HG02610 (cell line): ENCODE data around the gene GFRA4.

Experiments
- ATAC-seq: cut with Tn5 transposase; IDR thresholded peaks from one replicate; pipeline ENCODE4 v1.9.1; 2021; ENCODE audit warnings: mild to moderate bottlenecking, moderate library complexity; ENCODE audit not compliant: unreplicated experiment

GFRA4 gene

DNA sequence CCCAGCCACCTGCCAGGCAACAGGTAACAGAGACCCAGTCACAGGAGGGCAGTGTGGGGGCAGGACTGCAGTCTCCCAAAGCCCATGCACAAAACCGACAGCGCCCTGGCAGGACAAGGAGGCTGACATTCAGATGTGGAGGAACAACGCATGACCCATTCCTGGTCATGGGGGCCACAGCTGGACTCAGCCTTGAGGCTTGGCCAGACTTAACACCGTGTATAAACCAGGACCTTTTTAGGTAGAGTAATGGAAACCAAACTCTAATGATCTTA lies 8.1 kb downstream of the GFRA4 start:
- ATAC-seq = no peak

DNA sequence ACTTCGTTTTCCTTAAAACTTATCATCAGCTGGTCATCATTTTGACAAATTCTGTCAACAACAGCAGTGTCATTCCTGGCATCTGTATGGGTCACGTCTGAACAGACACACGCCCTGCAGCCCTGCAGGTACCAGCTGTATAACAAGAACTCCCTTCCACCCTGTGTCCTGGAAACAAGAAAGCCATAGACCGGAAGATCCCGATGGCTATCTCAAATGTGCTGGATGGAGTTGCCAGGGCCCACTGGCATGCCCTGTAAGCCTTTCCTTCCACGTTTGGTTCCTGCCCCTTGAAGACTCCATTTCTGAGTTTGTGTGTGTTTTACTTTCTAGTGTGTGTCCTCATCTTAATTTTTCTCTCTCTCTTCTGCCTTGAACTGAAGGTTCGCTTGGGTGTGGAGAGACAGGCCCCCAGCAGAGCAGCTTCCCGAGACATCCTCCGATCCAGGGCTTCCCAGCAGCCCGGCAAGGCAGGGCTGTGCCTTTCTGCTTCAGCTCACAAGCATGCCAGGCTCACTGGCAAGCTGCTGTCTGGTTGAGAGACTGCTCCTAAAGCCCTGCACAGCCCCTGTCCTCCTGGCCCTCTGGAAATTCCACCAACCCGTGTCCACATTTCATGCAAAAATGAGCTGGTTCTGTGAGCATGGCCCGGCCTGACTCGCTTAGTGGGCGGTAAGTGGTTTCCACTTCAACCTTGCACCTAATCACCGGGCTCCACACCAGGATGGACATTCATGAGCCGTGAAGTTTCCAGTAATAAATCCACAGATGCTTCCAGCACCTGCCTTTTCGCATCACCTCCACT lies 8.7 kb downstream of the GFRA4 start:
- no peak for ATAC-seq

DNA sequence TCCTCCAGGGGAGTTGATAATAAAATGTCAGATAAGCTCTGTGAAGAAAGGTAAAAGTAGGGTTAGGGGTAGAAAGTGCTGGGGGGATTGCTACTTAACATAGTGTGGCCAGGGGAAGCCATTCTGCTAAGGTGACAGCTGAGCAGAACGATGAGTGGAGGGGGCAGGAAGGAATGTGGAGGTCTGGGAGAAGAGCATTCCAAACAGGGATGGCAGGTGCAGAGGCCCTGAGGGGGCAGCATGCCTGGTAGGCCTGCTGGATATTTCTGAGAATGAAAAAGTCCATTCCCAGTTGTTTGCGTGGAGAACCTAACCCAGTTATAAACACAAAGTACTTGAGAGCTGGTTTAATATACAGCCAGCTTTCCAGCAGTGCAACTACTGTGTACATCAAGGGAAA lies 9.3 kb downstream of the GFRA4 start:
- no peak for ATAC-seq

DNA sequence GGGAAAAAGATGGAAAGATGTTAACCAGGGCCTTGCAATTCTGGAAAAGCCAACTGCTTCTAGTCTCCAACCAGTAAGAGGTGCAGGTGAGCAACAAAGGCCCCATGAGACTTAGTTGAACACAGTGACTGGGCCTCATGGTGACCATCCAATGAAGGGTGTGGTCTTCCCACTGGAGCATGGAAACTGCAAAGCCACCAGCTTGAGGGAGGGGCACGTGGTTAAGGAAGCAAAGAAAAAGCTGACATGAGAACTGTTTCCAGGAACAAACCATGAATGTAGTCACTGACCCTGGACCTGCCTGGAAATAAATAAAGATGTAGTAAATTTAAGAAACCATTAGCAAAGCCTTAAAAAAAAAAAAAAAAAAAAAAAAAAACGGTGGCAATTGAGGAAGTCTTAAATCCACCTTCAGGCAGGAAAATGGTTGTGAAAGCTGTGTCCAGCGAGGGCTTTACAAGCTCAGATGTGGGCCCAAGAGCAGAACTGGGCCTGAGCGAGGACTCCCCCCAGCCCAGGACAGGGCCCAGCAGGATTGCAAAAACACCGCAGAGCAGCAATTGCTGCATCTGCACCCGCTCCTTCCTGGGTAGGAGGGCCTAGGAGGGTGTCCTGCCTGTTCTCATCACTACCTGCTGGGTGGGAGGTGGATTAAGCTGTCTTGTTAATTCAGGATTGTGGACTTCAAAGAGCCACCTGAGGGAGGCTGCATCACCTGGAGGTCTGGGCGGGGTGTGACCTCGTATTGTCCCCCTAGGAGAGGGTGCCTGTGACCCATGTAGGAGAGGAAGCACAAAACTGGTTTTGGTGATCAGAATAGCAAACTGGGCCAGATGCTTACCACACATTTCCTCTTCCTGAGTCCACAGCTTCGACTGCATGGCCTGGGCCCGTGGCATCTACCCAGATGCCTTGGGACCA lies 10.3 kb downstream of the GFRA4 start:
- no peak for ATAC-seq

DNA sequence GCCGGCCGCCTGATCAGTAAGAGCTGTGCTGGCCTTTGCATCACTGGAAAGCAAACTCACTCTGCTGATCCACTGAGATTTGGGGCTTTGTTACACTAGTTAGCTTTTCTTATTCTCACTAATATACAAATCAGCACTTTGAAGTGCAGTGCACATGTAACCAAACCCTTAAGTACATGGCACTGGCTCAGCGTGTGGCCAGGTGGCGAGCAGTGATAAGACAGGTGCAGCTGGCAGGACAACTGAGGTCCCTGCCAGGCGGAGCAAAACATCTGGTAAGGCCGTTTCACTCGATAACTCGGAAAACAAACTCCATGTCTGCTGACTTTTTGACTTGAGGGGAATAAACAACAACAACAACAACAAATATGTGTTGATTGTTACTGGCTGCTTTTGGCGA lies 11.0 kb downstream of the GFRA4 start:
- ATAC-seq = no peak

DNA sequence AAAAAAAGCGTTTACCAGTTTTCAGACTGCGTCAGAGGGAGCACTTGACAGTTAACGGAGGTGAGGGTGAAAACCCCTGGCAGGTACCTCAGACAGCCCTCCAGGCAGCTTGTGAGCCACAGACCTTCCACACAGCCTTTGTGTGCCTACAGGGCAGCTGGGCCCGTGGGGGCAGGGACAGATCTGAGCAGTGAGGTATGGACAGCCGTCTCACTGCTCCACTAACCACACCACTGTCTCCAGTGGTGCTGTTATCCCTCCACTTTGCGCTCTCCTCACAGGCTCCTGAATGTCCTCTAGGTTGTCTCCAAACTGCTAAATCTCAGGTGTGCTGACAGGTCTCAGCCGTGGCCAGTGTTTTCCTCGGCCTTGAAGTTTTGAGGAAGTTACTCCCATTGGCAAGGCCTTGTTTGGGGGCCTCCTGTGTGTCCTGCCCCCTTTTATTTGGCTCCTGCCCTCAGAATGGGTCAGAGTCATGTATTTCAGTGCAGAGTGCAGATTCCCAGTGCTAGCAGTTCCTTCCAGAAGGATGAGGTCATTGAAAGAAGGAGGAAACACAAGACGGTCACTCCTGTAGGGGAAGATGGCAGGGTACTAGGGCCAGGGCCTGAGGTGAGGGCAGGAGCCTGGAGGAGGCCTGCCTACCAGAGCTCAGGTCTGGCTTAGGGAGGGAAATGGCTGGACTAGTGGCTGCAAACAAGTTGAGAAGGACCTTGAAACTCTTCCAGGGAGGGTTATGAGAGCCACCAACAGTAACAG lies 11.8 kb downstream of the GFRA4 start:
- ATAC-seq = no peak

DNA sequence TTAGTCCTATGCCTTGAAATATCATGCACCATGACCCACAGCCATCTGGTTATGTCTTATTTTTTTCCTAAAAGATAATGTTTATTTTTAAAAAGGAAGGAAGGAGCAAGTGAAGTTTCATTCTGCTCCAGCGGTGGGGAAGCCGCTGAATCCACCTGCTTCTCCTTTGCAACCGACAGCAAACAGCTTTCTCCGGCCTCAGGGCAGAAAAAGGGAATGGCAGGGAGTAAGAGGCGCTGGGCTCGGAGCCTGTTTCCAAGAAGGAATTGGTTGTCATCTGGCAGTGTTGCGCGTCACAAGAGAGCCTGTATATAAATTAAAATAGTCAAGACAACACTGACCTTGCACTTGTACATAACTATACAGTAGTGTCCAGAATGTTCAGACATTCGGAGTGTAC lies 14.2 kb downstream of the GFRA4 start:
- ATAC-seq = no peak

DNA sequence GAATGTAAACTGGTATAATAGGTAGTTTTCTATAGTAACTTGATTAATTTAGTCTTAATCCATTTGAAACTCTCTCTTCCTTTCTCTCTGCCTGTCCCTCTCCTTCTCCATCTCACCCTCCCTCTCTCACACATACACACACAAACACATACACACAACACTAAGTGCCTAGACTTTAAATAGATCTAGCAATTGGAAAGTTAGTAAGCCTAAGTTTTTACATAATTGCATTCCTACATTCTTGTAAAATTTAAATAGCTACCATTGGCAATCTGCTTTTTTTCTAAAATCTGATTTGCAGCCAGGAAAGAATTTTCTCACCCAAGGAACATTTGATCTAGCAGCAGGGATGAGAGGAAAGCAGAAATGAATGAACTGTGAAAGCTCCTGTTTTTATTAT lies 15.7 kb downstream of the GFRA4 start:
- ATAC-seq = no peak

DNA sequence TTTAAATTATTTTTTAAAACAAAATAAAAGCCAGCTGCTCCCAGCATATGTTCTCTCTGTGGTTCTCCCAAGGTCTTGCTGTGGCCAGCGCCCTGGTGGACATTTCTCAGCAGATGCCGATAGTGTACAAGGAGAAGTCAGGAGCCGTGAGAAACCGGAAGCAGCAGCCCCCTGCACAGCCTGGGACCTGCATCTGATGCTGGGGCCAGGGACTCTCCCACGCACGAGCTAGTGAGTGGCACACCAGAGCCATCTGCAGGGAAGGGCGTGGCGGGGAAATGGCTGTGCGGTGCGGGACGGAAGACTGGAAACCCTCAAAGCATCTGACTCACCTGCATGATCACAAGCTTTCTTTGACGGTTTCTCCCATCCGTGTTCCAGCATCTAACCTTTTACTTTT lies 16.5 kb downstream of the GFRA4 start:
- ATAC-seq = no peak

DNA sequence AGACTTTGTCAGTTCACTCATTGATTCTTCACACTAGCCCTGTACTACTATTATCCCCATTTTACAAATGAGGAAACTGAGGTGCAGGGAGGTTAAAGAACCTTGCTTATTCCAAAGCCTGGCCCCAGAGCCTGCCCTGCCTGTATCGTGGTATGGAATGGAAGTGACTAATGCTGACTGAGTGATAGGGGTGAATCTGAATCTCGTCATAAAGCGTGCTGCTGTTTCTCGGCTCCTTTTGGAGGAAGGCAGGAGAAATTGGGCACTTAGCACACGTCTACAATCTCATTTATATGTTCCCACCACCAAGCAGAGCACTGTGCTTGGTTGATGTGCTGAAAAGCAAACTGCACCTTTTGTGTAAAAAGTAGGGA lies 17.1 kb downstream of the GFRA4 start:
- no peak for ATAC-seq

DNA sequence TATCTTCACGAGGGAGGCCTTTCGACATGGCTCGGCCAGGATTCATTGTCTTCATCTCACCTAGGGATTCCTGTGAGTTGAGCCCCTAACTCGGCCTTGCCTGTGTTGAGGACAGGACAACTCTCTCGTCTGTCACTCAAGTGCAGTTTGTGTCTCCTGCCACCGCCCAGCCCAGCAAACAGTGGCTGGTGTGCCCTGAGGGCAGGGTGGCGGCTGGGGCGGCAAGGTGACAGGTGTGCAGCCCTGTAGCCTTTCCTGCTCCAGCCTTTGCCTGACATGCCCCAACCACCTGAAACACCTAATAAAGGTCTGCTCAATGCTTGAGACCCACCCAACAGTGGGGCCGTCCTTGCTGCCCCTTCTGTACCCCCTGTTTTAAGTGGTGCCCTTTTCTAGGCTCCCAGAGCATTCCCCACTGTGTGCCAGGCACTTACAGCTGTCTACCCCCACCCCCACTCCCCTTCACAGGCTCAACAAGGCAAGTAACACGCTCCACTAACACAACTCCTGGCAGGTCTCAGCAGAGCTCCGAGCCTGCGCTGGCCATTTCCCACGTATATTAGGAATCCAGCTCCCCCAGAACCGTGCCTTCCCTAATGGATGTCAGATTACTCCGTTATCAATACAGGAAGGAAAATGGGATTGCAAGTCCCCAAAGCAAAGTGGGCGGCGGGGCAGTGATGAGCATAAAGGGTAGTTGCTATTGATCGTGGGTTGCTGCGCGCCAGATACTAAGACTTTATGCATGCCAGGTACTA lies 17.7 kb downstream of the GFRA4 start:
- ATAC-seq = no peak

DNA sequence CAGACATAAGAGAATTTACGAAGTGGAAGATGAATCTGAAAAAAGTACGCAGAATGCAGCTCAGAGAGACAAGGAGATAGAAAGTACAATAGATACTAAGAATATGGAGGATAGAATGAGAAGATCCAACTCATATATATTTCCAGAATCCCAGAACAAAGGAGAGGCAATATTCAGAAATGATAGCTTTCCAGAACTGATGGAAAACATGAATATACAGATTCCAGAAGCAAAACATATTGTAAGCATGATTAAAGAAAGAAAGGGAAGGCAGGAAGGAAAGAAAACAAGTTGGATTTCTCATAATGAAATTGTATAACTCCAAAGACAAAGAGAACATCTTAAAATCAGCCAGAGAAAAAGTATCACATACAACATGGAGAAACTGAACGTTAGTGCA lies 22.9 kb downstream of the GFRA4 start:
- ATAC-seq = no peak

DNA sequence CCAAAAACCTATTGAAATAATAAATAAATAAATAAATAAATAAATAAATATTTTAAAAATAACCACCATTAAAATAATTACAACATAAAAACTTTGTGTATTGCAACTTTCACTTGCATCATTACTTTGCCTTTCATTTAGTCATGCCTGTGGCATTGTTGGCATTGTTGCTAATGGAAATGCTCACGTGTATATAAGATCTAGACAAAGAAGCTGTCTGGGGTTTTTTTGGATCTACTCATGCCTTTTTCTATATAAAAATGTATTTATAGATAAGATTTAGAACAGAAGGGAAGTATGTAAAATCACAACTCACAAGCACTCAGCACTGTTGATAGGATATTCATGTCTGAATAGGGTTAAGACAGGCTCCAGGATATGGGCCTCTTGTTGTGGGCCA lies 27.9 kb downstream of the GFRA4 start:
- ATAC-seq = no peak

DNA sequence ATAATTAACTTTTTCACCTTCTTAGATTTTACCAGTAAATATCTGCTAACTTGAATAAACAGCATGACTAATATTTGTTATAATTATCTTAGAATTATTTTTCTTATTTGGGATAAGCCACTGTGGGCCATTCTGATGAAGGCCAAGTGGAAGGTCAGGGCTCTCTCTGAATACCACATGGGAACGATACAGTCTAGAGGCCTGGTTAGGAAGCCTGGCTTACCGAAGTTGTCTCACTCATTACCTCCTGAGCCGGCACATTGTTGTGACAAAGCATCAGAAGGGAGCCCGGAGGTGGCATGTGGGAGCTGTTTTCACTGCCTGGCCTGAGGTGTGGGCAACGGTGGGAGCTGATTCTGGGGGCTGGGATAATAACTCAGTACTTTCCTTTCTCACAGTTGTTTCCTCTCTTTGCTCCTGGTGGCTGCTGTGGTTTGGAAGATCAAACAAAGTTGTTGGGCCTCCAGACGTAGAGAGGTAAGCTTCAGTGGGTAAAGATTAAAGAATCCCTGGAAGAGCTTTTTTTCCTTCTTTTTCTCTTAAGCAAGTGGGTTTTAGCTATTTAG lies 29.2 kb downstream of the GFRA4 start:
- ATAC-seq = no peak

DNA sequence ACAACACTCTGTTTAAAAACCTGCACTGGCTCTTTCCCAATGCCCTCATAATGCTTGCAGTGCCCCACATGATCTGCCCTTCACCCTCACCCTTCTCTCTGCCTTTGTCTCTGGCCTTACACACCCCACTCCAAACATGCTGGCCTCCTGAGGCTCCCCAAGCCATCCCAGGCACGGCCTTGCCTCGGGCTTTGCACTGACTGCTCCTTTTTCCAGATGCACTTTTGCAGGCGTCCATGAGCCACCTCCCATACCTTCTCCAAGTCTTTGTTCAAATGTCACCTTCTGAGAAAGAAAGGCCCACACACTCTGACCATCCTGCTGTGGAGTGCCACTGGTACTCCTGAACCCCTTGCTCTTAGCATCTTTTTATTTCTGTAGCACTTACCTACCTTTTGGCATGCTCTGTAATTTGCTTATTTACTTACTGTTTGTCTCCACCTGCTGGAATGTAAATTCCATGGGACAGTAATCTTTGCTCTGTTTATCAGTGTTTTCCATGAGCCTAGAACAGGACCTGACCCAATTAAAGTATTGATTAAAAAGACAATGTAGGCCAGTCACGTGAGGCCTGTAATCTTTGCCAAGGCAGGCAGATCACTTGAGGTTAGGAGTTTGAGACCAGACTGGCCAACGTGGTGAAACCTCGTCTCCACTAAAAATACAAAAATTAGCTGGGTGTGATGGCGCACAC lies 30.7 kb downstream of the GFRA4 start:
- no peak for ATAC-seq

DNA sequence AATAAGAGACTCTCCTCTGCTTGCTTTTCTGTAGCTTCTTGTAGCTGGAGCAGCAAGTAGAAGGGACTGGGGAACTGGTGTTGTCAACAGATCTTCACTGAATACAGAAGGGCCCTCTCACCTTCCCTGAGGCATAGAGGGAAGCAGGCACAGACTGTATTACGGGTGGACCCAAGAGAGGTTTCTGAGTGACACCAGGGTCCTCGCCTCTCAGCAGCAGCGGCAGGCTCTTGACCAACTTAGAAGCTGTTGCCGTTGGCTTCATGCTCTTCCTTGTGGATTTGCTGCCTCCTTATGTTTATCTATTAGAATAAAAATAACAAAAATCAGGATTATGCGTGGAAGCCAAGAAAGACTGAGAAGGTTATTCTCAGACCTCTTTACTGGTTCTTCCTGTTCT lies 31.7 kb downstream of the GFRA4 start:
- ATAC-seq = no peak

DNA sequence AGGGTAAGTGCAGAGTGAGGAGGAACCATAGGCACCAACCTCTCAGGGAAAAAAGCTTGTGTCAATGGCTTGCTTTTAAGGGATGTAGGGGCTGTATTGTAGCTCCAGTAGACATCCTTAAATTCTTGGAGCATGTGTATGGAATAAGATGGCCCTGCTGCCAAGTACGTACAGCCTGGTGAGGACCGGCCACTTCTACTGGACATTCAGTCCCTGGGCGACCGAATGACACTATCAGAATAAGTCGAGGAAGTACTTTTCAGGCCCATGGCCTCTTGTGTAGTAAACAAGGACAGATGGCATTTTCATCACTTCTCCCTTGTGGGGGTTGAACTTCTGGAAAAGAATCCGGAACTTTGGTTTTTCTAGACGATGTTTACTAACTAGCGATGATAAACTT lies 32.8 kb downstream of the GFRA4 start:
- ATAC-seq = no peak

DNA sequence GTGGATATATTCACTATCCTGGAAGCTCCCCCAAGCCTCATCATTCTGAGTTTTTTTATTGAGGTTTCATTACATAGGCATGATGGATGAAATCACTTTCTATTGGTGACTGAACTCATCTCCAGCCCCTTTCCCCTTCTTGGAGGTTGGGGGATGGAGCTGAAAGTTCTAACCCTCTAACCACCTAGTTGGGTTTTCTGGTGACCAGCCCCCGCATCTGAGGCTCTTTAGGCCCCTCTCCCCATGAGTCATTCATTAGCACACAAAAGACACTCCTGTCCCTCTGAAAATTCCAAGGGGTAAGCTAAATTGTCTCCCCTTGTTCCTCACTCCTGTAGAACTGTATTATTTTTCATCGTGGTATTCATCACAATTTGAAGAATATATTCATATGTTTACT lies 33.3 kb downstream of the GFRA4 start:
- ATAC-seq = no peak

DNA sequence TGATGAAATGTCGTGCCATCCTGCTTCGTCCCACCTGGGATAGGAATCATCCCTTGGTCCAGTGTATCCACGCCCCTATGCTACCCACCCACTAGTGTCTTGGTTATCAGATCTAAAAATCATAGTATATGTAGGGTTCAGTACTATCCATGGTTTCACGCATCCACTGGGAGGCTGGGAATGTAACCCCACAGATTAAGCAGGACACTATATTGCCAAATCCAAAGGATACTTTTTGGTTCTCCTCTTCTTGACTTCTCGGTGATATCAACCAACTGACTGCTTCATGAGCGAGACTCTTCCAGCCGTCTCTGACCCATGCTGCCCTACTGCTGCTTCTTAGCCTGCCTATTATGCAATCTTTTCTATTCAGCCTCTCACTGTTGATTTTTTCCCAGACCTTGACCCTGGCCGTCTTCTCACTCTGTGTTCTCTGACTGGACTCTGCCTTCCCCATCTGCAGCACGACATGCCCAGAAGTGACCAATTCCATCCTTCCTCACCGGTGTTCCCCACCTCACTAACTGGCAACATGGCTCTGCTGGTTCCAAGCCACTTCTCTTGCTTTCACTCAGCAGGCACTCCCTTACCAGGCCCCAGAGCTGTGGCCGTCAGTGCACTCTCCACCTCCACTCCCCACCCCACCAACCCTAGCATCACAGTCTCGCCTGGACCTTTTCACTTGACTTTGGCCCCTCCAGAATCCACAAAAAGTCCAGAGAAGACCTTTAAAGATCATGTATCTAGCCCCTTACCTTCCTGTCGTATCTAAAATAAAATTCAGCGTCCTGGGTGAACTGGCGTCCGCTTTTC lies 34.5 kb downstream of the GFRA4 start:
- no peak for ATAC-seq
